ENCODE results near the gene FXR2. TPM values are rescaled to one million over a fixed set of nuclear protein-coding genes. Genes with fewer than 3 reads are reported as not detected.

The FXR2 gene
- total RNA-seq, 1 donor from 2014 or later, result 39.3 TPM

GRCh38 chr17:7569571-7569970, 45.1 kb downstream of the FXR2 start:
- Histone ChIP-seq H3K4me3 (no peak overlapping the region), H3K4me1 (peaks cover 7% of the 10 kb centered on the region), H3K27me3 (no peaks in the 10 kb centered on the region), H3K36me3 (peaks cover 68% of the 10 kb centered on the region), H3K27ac (no peak overlapping the region), H3K9me3 (no peaks in the 10 kb centered on the region)
- intact Hi-C loops (cut with DNase I), result no loop called here
- no peak for TF ChIP-seq CTCF (IDR thresholded peaks at IDR 0.05)
- ATAC-seq, result no peak
- DNase-seq, result no peak

- Histone ChIP-seq H3K4me3 (peak overlapping the region; percentile 91), H3K27me3 (no peaks in the 10 kb centered on the region), H3K27ac (no peak overlapping the region), H3K9me3 (no peaks in the 10 kb centered on the region), H3K36me3 (peaks cover 46% of the 10 kb centered on the region), H3K4me1 (peaks cover 41% of the 10 kb centered on the region)
- DNase-seq (no peak), ATAC-seq (no peak)
- intact Hi-C loops (cut with DNase I), result no loop called here
- TF ChIP-seq CTCF (IDR thresholded peaks at IDR 0.05), result no peak
Measured at GRCh38 chr17:7563115-7563869, 51.4 kb downstream of the FXR2 start.

GRCh38 chr17:7562208-7562605, 52.5 kb downstream of the FXR2 start:
- ATAC-seq, result no peak
- peak overlapping the region; percentile 91 for H3K4me3 ChIP-seq
- intact Hi-C loops (cut with DNase I), result no loop called here

GRCh38 chr17:7561589-7562207, 53.0 kb downstream of the FXR2 start, which contains the start of gene SENP3:
TSS of gene SENP3 (plus strand) at chr17:7561919. CDS start at chr17:7563077, 1,158 bp downstream.
- Histone ChIP-seq H3K4me1 (peaks cover 55% of the 10 kb centered on the region), H3K27me3 (no peaks in the 10 kb centered on the region), H3K4me3 (peak within 1 kb of the TSS; percentile 91), H3K9me3 (no peaks in the 10 kb centered on the region), H3K36me3 (peaks cover 35% of the 10 kb centered on the region), H3K27ac (peak within 1 kb of the TSS; percentile 96)
- TF ChIP-seq CTCF (IDR thresholded peaks at IDR 0.05), result no peak
- intact Hi-C loops (cut with DNase I), result no loop called here
- ATAC-seq (peak; percentile 76), DNase-seq (peak; percentile 96)

More at GRCh38 chr17:7562208-7562605, 52.5 kb downstream of the FXR2 start:
- peaks cover 40% of the 10 kb centered on the region for H3K36me3 ChIP-seq
- H3K4me1 ChIP-seq, result peaks cover 50% of the 10 kb centered on the region
- H3K27ac ChIP-seq, result peak overlapping the region; percentile 96
- TF ChIP-seq CTCF (IDR thresholded peaks at IDR 0.05), result no peak
- H3K9me3 ChIP-seq, result no peaks in the 10 kb centered on the region
- H3K27me3 ChIP-seq, result no peaks in the 10 kb centered on the region
- DNase-seq, result no peak

- Histone ChIP-seq H3K9me3 (no peaks in the 10 kb centered on the region), H3K27me3 (no peaks in the 10 kb centered on the region), H3K36me3 (peaks cover 29% of the 10 kb centered on the region), H3K27ac (peak overlapping the region; percentile 96), H3K4me1 (peaks cover 57% of the 10 kb centered on the region), H3K4me3 (peak overlapping the region; percentile 91)
- TF ChIP-seq CTCF (IDR thresholded peaks at IDR 0.05), result peak; percentile 85
- DNase-seq (peak; percentile 96), ATAC-seq (peak; percentile 73)
- intact Hi-C loops (cut with DNase I), result no loop called here
Measured at GRCh38 chr17:7561028-7561575, 53.6 kb downstream of the FXR2 start.

All from upper lobe of right lung (tissue), 1 donor.